Mesodermal cell (in vitro differentiated cells): ENCODE data around the gene ITGA8.
"Not testable (repeated sequence)": the region's sequence is repeated elsewhere in the genome, so short reads cannot be mapped to it uniquely, and the experiment has no call there.

Experiments
- H3K27ac ChIP-seq: 2 replicates; pipeline ENCODE4 v1.7.0; 2013; ENCODE audit warnings: mild to moderate bottlenecking, low read depth, low read length, moderate library complexity; ENCODE audit not compliant: severe bottlenecking
- H3K36me3 ChIP-seq: 2 replicates; pipeline ENCODE4 v1.7.1; 2013; ENCODE audit warnings: mild to moderate bottlenecking, low read length, moderate library complexity; ENCODE audit not compliant: control insufficient read depth, insufficient read depth
- H3K4me1 ChIP-seq: one replicate; pipeline ENCODE4 v1.7.1; 2013; ENCODE audit warnings: mild to moderate bottlenecking, low read length; ENCODE audit not compliant: insufficient read depth, control insufficient read depth, poor library complexity, severe bottlenecking
- H3K4me3 ChIP-seq: 2 replicates; pipeline ENCODE4 v1.7.0; 2013; ENCODE audit warnings: low read length, control low read depth, mild to moderate bottlenecking; ENCODE audit not compliant: insufficient read depth, poor library complexity, severe bottlenecking; ENCODE audit errors: extremely low read depth
- H3K9me3 ChIP-seq: 2 replicates; pipeline ENCODE4 v1.7.1; 2013; ENCODE audit warnings: mild to moderate bottlenecking, low read length, moderate library complexity; ENCODE audit not compliant: control insufficient read depth
- WGBS, 2 experiments: methylation state at CpG; one replicate each; pipeline ENCODE4 v1.1.5; 2013; ENCODE audit warnings: missing lambda C conversion rate in 2 of 2; ENCODE audit not compliant: insufficient coverage in 2 of 2; 5-methylcytosine and 5-hydroxymethylcytosine counted together

ITGA8 gene

DNA sequence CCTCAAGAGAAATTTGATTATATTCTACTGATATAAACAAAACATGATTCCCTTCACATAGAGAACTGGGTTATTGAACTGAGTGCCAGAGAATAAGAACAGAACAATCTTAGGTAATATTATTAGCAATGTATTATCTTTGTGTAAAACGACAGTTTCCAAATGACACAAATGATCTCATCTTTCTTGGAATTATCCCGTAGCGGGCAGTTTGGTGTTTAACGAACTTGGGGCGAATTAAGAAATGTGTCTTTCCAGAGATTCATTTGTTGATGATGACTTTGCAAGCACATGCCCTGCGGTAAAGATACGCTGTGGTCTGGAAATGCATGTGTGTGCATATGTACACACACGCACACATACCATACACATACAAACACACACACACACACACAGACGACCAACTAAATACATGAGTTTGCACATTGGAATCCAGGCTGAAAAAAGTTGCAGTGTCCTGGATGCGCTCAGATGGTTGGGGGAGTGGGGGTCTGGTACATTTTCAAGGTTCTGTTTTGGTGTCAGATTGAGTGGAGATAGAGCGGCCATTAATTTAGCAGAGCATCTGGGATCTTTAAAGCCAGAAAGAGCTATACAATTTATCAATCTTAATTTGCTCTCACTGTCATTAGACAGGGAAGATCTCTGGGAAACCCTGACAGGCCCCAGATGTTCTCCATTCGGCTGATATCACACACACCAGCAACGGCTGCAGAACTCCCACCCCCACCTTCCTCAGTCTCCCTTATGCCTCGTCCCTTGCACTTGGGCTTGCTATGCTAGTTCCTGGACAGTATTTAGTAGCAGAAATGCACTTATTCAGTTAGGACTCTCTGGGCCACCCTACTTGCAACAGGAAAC lies 236.3 kb downstream of the ITGA8 start:
- Histone ChIP-seq H3K36me3 (no peaks in the 10 kb centered on the region), H3K9me3 (no peaks in the 10 kb centered on the region), H3K4me1 (peaks cover 16% of the 10 kb centered on the region), H3K4me3 (no peak overlapping the region), H3K27ac (peak overlapping the region; percentile 60)
- WGBS, 2 experiments: 60 to 98% methylated on average over 3 to 7 of the region's 14 CpGs

- 83 to 95% methylated on average over 2 of the region's 2 CpGs for WGBS, 2 experiments
- H3K4me1 ChIP-seq: peaks cover 20% of the 10 kb centered on the region
- H3K36me3 ChIP-seq: no peaks in the 10 kb centered on the region
- H3K9me3 ChIP-seq: no peaks in the 10 kb centered on the region
- no peak overlapping the region for H3K27ac ChIP-seq
- H3K4me3 ChIP-seq: no peak overlapping the region
Measured at GRCh38 chr10:15482156-15482555, 237.6 kb downstream of the ITGA8 start.

GRCh38 chr10:15478950-15479349 lies 240.8 kb downstream of the ITGA8 start:
- Histone ChIP-seq H3K9me3 (no peaks in the 10 kb centered on the region), H3K4me1 (peaks cover 10% of the 10 kb centered on the region), H3K4me3 (no peak overlapping the region), H3K36me3 (no peaks in the 10 kb centered on the region), H3K27ac (no peak overlapping the region)
- WGBS, 2 experiments: no CpG with 5 or more reads among the region's 2 CpGs

- Histone ChIP-seq H3K27ac (no peak overlapping the region), H3K4me1 (peaks cover 9% of the 10 kb centered on the region), H3K4me3 (no peak overlapping the region), H3K9me3 (no peaks in the 10 kb centered on the region), H3K36me3 (no peaks in the 10 kb centered on the region)
- WGBS, 2 experiments: 28 to 30% methylated on average over 4 of the region's 6 CpGs
Measured at GRCh38 chr10:15478429-15478828, 241.3 kb downstream of the ITGA8 start.

DNA sequence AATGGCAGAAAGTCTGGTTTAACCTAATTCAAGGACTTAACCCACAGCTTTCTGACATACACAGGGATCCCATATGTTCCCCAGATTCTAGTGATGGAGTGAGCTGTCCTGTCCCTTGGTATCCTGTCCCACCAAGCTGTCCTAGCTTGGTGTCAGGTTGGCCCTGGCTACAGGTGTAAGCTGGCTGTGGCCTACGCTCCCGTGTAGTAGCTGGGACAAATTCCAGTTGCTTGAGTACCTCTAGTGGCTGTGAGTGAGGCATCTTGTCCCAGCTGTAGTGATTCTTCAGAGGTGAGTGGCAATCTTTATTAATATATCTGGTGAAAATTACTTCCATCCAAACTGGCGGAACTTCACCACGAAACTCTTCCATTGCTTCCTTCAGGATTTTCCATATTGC lies 243.4 kb downstream of the ITGA8 start:
- no peak overlapping the region for H3K27ac ChIP-seq
- no peak overlapping the region for H3K4me3 ChIP-seq
- no peaks in the 10 kb centered on the region for H3K9me3 ChIP-seq
- 100% methylated on average over 4 of the region's 4 CpGs; no CpG with 5 or more reads in 1 of the 2 experiments for WGBS, 2 experiments
- H3K36me3 ChIP-seq: no peaks in the 10 kb centered on the region
- H3K4me1 ChIP-seq: peaks cover 24% of the 10 kb centered on the region

DNA sequence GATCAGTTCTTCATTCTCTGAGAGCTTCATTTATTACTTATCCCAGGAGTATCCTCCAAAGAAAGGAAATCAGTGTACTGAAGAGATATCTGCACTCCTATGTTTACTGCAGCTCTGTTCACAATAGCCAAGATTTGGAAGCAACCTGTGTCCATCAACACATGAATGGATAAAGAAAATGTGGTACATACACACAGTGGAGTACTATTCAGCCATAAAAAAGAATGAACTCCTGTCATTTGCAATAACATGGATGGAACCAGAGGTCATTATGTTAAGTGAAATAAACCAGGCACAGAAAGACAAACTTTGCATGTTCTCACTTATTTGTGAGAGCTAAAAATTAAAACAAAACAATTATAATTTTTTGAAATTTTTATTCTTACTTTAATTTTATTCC lies 244.3 kb downstream of the ITGA8 start:
- not testable (repeated sequence) for H3K9me3 ChIP-seq, H3K27ac ChIP-seq, H3K4me3 ChIP-seq, H3K36me3 ChIP-seq
- H3K4me1 ChIP-seq: peaks cover 24% of the 10 kb centered on the region

- H3K36me3 ChIP-seq: no peaks in the 10 kb centered on the region
- H3K27ac ChIP-seq: no peak overlapping the region
- no peak overlapping the region for H3K4me3 ChIP-seq
- 100% methylated on average over 1 of the region's 2 CpGs; no CpG with 5 or more reads in 1 of the 2 experiments for WGBS, 2 experiments
- H3K4me1 ChIP-seq: peaks cover 24% of the 10 kb centered on the region
- H3K9me3 ChIP-seq: peaks cover 5% of the 10 kb centered on the region
Measured at GRCh38 chr10:15474671-15475070, 245.1 kb downstream of the ITGA8 start.

DNA sequence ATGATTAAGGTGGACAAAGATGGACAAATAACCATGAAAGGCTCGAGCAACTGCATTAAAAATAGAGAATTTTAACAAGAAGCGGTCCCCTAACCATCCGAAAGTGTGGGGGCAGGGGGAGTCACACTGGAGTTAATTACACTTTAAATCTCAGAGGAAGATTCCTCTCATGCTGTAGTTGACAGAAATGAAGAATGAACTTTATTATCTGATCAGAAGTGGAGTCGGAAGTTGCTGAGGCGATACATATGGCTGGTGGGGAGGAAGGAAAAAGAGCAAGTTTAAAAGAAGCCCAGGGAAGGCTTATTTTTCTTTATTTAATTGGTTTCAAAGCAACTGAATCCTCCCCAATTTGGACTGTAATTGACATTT lies 246.3 kb downstream of the ITGA8 start:
- WGBS, 2 experiments: 0 to 24% methylated on average over 1 to 3 of the region's 5 CpGs
- H3K4me3 ChIP-seq: no peak overlapping the region
- H3K27ac ChIP-seq: peak overlapping the region; percentile 25
- H3K36me3 ChIP-seq: no peaks in the 10 kb centered on the region
- peaks cover 5% of the 10 kb centered on the region for H3K9me3 ChIP-seq
- H3K4me1 ChIP-seq: peaks cover 29% of the 10 kb centered on the region

DNA sequence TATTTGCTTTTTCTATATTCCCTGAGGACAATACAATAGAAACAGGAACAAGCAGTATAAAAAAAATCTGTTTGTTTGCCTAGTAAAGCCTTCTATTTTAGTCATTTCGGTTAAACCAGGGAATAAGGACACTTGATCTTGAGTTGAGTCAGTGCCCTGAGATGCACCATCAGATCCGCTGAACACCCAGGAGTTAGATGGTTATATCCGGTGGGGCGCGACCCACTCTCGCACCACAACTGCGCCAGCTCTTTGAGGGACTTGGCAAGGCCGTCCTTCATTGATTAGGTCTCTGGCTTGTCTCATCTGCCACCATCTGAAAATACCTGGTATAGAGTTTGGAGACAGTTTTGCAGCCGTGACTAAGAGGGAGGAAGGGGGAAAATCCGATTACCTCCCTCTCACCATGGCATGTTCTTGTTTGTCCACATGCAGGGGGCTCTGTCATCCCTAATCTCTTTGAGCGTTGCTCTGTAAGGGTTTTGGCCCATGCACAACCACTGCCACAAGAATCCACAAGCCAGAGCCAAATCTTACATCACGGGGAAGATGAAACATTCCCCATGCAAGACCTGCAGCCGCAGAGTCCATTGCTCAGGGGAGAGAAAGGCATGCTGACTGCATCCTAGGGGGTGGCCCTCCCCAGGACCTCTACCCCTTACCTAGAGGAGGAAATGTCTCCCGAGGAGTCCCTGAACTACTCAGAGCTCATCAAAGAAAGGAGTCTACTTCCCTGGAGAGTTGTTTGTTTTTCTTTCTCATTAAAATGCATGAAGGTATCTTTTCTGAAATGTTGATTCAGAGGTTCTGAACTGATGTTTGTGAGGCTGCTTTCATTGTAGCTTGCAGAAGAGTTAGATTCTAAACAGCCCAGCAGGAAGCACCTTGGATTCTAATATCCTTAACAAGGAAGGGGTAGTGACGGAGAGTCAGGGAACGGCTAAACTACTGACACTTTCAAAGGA lies 247.0 kb downstream of the ITGA8 start:
- Histone ChIP-seq H3K4me3 (no peak overlapping the region), H3K36me3 (no peaks in the 10 kb centered on the region), H3K4me1 (peaks cover 25% of the 10 kb centered on the region), H3K9me3 (peaks cover 5% of the 10 kb centered on the region), H3K27ac (peak overlapping the region; percentile 25)
- 42 to 55% methylated on average over 9 to 13 of the region's 16 CpGs for WGBS, 2 experiments

DNA sequence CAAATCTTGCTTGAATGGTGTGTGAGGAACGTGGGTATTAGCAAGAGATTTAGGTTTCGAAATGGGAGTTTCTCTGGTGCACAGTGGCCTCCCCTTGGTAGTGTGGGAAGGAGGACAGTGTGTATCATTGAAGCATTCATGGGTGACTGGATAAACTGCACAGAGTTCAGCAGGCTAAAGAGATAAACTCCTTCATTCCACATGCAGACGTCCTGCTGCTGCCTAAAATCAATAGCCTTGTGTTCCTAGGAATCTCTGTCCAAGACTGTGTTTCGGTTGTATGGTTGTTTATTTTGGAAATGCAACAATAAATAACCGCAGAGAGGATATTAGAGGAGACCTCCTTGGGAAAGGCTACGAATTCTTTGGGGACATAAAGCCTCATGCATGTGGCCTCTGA lies 247.7 kb downstream of the ITGA8 start:
- Histone ChIP-seq H3K9me3 (peaks cover 5% of the 10 kb centered on the region), H3K4me3 (no peak overlapping the region), H3K27ac (peak overlapping the region; percentile 25), H3K4me1 (peaks cover 25% of the 10 kb centered on the region), H3K36me3 (no peaks in the 10 kb centered on the region)
- WGBS, 2 experiments: 70 to 72% methylated on average over 3 to 4 of the region's 6 CpGs
